GM18526 (cell line): ENCODE results near the gene TBC1D22A.

Source experiments
- POLR2A ChIP-seq: IDR thresholded peaks from 3 replicates; pipeline ENCODE4 v1.6.1; 2011; ENCODE audit not compliant: insufficient read length; ENCODE audit errors: extremely low read depth

The TBC1D22A gene

DNA sequence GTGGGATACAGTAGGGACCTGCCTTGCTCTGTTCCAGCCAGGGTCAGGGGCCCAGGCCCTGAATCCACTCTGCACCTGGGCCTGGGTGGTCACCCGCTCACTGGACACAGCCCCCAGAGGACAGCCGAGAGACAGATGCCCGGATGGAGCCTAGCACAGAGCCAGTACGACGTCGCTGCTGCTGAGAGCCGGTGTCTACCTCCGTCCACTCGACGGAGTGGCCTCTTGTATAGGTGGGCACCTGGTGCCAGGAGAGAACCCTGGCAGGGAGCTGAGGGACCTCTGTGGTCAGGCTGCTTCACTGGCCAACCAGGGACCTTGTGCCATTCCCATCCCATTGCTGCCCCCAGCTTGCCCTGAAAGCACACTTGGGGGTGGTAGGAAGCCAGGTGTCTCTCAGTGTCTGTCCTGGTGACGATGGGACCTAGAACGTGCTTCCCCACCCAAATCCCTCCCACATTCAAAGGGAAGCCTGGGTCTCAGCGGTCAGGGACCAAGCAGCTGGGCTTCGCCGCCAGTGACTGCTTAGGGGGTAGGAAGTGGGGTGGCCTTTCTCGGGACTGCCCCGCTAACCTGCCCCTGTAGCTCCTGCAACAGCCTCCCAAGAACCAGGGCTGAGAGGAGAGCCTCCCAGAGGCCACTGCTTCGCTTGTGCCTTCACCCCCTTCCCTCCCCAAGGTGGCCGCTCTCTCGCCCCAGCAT is 14.1 kb upstream of the TBC1D22A start:
- TF ChIP-seq POLR2A, result no peak

DNA sequence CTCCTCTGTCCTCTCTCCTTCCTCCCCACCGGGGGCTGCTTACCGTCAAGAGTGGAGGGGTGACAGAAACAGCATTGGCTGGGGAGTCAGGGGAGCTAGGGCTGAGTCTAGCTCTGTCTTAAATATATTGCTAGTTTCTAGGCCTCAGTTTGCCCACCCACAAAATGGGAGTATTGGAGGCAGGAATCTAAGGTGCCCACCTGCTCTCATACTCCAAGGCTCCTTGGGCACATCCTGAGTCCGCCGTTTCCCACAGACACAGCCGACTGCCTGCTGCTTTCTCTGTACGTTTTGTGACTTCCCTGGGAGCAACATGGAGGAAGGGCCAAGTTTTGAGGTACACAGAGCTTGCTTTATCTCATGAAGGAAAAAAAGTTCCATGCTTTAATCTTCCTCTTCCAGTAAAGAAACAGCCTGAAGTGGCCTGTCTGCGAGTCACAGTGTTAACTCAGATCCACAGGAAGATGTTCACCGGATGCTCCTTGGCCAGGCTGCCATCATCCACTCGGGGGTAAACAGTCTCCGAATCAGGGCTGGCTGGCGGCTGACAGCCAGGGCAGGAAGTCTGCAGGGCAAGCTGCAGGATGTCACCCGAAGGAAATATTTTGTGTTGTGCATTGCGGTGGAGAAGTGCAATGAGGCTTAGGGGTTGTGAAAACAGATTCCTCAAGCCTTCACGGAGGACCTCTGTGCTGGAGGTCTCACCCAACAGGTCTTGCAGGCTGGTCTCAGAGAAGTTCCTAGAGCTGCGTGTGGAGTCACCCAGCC is 13.4 kb upstream of the TBC1D22A start:
- no peak for TF ChIP-seq POLR2A

GRCh38 chr22:46749682-46750529 is 12.5 kb upstream of the TBC1D22A start:
- no peak for TF ChIP-seq POLR2A

GRCh38 chr22:46750530-46750800 is 12.0 kb upstream of the TBC1D22A start:
- no peak for TF ChIP-seq POLR2A

DNA sequence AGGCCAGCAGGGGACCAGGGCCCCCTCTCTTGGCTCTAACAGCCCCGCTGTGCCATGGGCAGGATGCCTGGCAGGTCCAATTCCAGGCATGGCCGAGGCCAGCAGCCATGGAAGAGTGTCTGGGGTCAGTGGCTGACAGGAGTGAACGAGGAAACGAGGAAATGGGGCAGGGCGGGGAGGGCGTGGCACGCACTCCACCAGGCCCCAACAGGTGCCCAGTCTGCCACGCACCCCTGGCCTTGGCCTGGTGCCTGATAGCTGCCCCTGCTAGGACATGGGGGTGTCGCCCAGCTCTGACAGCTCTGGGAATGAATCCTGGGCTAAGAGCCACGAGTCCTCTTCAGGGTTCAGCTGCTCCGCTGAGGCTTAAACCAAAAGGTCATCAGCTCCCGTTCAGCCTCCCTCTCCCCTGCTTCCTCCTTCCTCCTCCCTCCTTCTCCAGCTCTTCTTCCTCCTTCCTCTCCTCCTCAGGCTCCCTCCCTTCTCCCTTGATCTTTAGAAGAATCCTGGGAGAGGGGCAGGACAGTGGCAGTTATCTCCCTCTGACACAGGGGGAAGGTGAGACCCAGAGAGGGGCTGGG is 11.5 kb upstream of the TBC1D22A start:
- no peak for TF ChIP-seq POLR2A

GRCh38 chr22:46752286-46752987 is 10.0 kb upstream of the TBC1D22A start:
- TF ChIP-seq POLR2A, result no peak

GRCh38 chr22:46752988-46753310 is 9.5 kb upstream of the TBC1D22A start:
- no peak for TF ChIP-seq POLR2A

- TF ChIP-seq POLR2A, result no peak
Observed at GRCh38 chr22:46753360-46753759, 9.1 kb upstream of the TBC1D22A start.

- TF ChIP-seq POLR2A, result no peak
Observed at GRCh38 chr22:46753761-46754109, 8.7 kb upstream of the TBC1D22A start.

GRCh38 chr22:46754110-46754799 is 8.2 kb upstream of the TBC1D22A start:
- TF ChIP-seq POLR2A, result no peak

DNA sequence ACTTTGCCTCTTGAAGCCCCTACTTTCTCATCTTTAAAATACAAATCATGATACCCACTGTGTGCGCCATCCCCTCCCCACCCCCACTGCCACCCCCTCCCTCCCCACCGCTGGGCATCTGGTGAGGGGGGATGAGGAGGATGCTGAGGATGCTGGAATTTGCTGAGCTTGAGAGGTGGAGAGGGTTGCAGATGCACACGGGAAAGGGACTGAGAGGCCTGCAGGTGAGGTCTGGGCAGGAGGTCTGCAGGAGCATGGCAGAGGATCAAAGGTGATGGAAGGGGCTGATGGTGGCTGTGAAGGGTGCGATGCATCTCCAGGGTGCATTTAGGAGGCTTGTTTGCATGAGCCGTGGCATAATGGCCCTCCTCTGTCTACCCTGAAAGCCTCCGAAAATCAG is 7.6 kb upstream of the TBC1D22A start:
- no peak for TF ChIP-seq POLR2A

GRCh38 chr22:46755525-46755924 is 6.9 kb upstream of the TBC1D22A start:
- no peak for TF ChIP-seq POLR2A

- TF ChIP-seq POLR2A, result no peak
Observed at GRCh38 chr22:46756097-46756496, 6.4 kb upstream of the TBC1D22A start.

- no peak for TF ChIP-seq POLR2A
Observed at GRCh38 chr22:46757104-46757503, 5.3 kb upstream of the TBC1D22A start.

DNA sequence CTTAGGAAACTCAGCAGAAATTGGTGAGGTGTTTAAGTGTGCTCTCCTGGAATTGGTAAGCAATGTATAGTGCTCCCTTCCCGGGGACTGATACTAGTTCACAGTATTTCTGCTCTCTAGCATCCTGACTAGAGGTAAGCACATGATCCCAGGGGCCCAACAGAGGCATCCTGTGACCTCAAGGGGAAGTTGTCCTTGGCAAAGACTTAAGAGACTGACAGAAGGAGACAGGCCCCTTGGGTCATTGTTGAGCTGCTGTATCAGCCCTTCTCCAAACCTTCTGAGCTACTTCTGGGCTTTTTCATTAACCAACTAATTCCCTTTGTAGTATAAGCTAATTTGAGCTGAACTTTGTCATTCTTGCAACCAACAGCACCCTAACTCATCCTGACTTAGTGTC is 4.3 kb upstream of the TBC1D22A start:
- no peak for TF ChIP-seq POLR2A
